ENCODE data around the gene PHF21A.
"Not testable (repeated sequence)": the region's sequence is repeated elsewhere in the genome, so short reads cannot be mapped to it uniquely, and the experiment has no call there.

Gene PHF21A

GRCh38 chr11:46120346-46121300 lies 631 bp downstream of the PHF21A start:
- DNase-seq: no peak

- peak; percentile 56 for DNase-seq
Measured at GRCh38 chr11:46119352-46120216, 1.7 kb downstream of the PHF21A start.

GRCh38 chr11:46118702-46119351 lies 2.4 kb downstream of the PHF21A start:
- DNase-seq: no peak

- no peak for DNase-seq
Measured at GRCh38 chr11:46117842-46118241, 3.4 kb downstream of the PHF21A start.

- DNase-seq: not testable (repeated sequence)
Measured at GRCh38 chr11:46116712-46117037, 4.6 kb downstream of the PHF21A start.

- DNase-seq: no peak
Measured at GRCh38 chr11:46116007-46116711, 5.1 kb downstream of the PHF21A start.

GRCh38 chr11:46114961-46115360 lies 6.3 kb downstream of the PHF21A start:
- DNase-seq: no peak

GRCh38 chr11:46114378-46114777 lies 6.9 kb downstream of the PHF21A start:
- DNase-seq: no peak

- DNase-seq: peak; percentile 40
Measured at GRCh38 chr11:46112961-46113607, 8.2 kb downstream of the PHF21A start.

- no peak for DNase-seq
Measured at GRCh38 chr11:46108751-46109150, 12.5 kb downstream of the PHF21A start.

- no peak for DNase-seq
Measured at GRCh38 chr11:46107780-46108179, 13.5 kb downstream of the PHF21A start.

GRCh38 chr11:46107408-46107718 lies 13.9 kb downstream of the PHF21A start:
- no peak for DNase-seq

- DNase-seq: no peak
Measured at GRCh38 chr11:46106530-46107407, 14.5 kb downstream of the PHF21A start.

GRCh38 chr11:46105926-46106325 lies 15.3 kb downstream of the PHF21A start:
- DNase-seq: no peak

GRCh38 chr11:46105134-46105628 lies 16.1 kb downstream of the PHF21A start:
- DNase-seq: no peak

- no peak for DNase-seq
Measured at GRCh38 chr11:46102843-46103242, 18.4 kb downstream of the PHF21A start.

GRCh38 chr11:46100670-46101069 lies 20.6 kb downstream of the PHF21A start:
- no peak for DNase-seq

- DNase-seq: no peak
Measured at GRCh38 chr11:46099963-46100316, 21.3 kb downstream of the PHF21A start.

GRCh38 chr11:46090375-46090774 lies 30.9 kb downstream of the PHF21A start:
- DNase-seq: no peak

- DNase-seq: no peak
Measured at GRCh38 chr11:46079662-46080061, 41.6 kb downstream of the PHF21A start.

- DNase-seq: no peak
Measured at GRCh38 chr11:46075928-46076327, 45.3 kb downstream of the PHF21A start.
